Measurements from ENCODE around the gene TNNC1.

The TNNC1 gene

DNA sequence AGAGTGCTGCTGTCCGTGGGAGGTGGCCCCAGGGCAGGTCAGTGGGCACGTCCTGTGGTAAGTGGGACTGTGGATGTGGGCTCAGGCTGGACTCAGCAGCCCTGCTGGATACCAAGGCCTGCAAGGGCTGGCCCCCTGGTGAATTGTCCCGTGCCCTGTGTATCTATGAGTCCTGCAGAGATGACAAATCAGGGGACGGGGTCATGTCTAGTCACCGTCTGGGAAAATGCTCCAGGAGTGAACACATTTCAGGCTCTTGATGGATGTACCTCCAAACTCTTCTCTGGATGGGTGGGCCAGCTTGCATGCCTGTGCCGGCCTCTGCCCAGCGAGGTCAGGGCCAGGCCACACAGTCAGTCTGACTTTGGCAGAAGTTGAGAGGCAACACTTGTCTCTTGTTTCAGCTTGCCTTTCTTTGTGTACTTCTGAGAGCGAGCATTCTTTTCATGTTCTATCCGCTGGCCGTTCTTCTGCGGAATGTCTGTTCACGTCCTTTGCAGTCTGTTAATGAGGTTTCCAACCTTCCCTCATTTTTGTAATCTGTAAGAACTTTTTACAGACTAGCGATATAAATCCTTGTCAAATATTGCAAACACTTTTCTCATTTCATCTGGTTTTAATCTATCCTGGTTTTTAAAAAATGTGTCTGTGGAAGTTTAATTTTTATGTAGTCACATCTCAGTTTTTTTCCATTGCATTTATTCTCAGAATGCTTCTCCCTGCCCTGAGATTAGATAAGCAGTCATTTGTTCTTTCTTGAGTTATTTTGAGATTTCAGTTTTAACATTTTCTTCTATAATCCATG, 29.9 kb upstream of the TNNC1 start:
- DNase-seq: peak in 1 of 2 donors; percentile 27

DNA sequence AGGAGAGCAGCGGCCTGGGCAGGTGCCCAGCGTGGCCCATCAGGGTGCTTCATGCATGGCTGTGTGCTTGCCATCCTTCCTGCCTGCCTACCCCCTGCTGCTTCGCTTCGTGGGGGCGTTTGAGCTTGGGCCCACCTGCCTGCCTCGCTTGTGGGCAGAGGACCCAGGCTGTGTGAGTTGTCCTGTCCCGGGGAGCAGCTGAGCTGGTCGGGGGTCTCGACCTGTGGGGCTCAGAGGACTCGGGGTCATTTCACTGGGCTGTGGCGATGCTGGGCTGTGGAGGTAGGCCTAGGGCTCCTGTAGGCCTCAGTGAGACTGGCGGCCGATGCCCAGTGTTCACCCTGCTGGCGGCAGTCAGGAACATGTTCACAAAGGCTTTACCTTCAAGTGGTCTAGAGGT, 29.2 kb upstream of the TNNC1 start:
- DNase-seq: no peak

DNA sequence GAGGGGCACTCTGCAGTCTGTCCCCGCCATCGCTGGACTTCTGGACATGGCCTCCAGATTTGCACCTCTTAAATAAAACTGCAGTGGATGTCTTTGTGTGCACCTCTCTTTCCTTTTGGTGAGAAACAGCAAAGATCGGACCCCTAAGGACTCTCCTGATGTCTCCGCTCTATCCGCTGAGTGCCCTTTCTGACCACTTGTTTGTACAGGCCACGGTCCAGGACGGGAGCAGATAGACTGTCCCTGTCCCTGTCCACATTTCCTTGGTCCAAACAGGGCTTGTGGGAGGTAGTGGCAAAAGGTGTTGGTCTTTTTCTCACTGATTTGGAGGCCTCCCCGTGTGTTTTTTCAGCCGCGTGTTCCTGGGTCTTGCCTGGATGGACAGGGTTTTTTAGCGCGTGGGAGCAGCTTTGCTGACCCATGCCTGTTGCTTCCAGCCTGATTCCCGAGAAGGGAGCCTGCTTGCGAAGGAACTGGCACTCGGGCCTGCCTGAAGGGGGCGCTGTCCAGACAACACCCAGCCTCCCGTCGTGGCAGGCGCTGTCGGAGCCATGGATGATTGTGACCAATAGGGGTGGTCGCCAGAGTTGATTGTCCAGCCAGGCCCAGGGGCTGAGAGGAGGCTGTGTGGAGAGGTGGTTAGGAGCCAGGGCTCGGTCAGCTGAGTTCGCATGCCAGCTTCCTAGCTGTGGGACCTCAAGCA, 28.1 kb upstream of the TNNC1 start:
- DNase-seq: no peak

GRCh38 chr3:52480768-52481715, 27.2 kb upstream of the TNNC1 start:
- DNase-seq: no peak

- DNase-seq: no peak
Observed at GRCh38 chr3:52479877-52480575, 26.2 kb upstream of the TNNC1 start.

DNA sequence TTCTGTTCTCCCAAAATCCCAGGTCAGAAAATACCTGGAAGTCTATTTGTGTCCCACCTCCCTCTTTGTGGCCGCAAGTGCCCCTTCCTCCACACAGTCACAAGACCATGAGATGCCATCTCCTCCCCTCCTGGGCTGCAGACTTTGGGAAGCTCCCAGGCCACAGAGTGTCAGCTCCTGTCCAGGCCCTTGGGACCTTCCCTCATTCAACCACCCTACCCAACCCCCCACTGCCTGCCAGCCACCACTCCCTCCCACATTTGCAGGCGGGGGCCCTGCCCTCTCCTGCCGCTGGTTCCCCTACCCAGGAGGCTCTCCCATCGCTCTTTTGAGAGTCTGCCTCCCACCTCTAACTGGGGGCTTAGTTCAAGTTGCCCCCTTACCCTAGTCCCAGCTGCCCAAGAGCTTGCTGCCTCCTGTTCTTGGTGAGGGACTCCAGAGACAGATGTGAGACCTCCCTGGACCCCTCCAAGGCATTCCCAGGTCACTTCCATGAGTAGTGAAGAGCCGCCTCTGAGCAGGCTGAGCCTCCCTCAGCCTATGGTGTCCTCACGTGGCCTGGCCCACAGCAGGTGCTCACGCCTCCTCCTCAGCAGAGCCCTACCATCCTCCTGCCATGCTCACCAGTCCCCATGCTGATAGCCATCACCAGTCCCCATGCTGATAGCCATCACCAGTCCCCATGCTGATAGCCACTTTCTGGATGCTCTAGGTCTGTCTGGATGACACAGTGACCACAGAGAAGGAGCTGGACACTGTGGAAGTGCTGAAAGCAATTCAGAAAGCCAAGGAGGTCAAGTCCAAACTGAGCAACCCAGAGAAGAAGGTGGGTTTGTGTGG, 25.4 kb upstream of the TNNC1 start:
- no peak for DNase-seq

DNA sequence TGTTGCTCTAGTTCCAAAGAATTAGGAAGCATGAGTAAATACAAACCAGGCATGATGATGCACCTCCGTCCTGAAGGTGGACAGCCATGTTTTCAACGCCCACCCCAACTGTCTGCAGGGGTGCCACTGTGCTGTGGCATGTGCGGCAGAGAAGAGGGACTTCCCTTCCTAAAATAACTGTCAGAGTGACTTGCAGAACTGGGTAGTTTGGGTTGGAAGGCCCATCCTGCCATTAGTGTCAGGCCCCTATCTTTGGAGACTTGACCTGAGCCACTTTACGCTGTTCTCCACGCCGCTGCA, 23.9 kb upstream of the TNNC1 start:
- DNase-seq: no peak

DNA sequence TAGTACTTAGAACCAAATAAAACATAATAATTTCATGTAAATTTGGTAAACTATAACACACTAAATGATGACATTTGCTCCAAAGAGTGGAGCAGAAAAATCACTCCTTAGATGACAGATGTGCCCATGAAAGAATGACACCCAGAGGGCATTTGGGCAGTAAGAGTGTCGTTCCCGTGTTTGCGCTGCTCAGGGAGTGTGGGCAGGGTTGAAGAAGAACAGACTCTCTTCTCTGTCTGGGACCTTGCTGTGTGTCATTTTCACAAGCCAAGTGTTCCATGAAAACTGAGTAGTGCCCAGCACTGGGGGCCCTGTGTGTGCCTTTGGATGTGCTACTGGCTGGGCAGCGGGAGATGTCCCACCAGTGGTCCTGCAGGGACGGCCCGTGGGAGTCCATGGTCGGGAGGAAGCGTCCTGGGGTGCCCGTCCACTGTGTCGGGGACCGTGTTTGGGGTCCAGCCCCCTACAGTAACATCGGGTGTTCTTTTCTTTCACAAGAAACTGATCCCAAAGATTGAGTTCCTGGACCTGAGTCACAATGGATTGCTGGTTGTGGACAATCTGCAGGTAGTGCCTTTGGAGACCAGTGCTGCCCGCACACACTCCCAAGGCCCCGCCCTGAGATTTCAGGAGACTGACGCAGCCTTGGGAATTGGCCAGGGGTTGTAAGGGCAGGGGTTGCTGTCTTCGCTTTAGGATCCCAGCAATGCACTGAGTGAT, 23.4 kb upstream of the TNNC1 start:
- DNase-seq: no peak

DNA sequence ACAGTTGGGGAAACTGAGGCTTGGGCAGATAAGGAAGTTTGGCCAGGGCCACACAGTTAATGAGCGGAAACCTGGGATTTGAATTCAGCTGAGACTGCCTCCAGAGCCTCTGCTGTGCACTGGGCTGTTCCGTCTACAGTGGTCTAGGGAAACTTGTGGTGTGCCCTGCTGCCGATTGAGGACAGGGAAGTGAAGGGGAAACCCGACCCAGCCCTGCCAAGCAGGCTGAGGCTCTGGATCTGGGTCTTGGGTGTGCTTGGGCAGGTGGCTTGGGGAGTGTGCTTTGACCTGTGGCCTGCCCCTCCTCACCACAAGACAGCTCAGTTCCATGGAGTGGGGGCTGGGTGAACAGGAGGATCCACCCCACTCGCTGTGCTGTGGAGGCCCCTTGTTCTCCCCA, 19.2 kb upstream of the TNNC1 start:
- DNase-seq: no peak

GRCh38 chr3:52472239-52473000, 18.6 kb upstream of the TNNC1 start:
- DNase-seq: no peak

GRCh38 chr3:52471371-52472238, 17.8 kb upstream of the TNNC1 start:
- peak in 1 of 2 donors; percentile 42 for DNase-seq

DNA sequence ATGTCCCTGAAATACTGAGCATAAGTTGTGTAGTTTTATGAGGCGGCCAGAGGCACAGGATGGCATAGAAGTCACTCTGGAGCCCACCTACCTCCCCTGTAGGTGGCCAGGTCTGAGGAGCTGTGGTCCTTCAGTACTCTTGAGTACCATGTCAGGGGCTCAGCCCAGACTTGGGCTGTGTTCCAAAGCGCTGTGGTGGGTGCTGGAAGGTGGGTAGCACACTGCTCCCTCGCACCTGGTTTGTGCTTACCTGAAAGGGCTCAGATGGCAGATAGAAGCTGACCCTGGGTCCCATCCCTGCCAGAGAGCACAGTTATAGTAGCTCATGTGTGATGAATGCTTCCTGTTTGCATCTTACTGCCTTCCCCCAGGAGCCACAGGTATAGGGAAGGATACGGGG, 17.1 kb upstream of the TNNC1 start:
- DNase-seq: no peak

- DNase-seq: peak in 1 of 2 donors; percentile 47
Observed at GRCh38 chr3:52469001-52469400, 15.2 kb upstream of the TNNC1 start.

- DNase-seq: no peak
Observed at GRCh38 chr3:52468336-52468735, 14.5 kb upstream of the TNNC1 start.

DNA sequence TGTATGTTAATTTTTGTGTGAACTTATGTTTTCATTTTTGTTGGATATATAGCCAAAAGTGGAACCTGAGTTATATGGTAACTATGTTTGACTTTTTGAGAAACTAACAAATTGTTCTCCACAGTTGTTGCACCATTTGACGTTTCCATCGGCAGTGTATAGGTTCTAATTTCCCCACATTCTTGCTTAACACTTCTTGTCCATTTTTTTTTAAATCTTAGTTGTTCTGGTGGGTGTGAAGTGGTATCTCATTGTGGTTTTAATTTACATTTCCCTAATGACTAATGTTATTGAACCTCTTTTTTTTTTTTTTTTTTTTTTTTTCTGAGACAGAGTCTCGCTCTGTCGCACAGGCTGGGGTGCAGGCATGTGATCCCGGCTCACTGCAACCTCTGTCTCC, 9.6 kb upstream of the TNNC1 start:
- no peak for DNase-seq

DNA sequence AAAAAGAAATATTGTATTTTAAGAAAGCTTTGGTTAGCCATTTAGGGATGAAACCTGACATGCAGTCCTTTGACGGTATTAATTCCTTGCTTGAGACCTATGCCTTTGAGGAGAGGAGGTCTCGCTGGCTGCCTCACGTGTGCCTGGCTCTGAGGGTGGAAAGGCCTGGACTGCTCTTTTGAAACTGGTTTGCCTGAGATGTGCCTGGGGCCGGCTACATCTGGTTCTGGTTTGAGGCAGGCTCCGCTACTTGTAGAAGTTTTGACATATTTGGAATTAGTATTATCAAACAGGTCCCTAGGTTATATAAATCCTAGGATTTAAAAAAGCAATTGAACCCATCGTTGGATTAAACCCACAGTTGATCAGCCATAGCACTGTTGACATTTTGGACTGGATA, 8.0 kb upstream of the TNNC1 start:
- DNase-seq: no peak

DNA sequence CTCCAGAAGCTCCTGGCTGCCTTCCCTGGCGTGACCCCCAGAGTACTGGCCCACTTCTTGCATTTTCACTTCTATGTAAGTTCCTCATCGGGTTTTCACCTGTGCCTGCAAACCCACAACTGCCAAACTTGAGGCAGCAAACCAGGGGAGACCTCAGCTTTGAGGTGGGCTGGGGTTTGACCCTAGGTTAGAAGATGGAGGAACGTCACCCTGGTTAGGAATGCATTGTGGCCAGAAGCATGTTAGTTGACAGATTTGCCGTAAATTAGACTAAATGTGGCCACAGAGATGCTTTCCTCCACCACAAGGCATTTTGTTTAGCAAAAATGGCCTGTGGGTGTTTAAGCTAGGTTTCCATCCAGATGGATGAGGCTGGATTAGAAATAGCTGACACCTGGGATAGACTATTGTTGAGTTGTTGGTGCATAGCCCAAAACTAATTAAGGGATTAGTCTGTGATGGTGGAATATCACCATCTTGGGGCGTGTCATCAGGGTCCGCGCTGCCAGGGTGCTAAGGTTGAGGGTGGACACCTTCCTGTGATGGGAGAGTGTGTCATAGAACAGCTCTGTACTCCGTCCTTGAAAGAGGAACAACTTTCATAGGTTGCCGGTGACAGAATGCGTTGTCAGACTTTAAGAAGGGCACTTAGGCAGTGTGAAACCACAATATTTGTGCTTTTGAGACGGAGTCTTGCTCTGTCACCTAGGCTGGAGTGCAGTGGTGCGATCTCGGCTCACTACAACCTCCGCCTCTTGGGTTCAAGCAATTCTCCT, 5.1 kb upstream of the TNNC1 start:
- DNase-seq: no peak

DNA sequence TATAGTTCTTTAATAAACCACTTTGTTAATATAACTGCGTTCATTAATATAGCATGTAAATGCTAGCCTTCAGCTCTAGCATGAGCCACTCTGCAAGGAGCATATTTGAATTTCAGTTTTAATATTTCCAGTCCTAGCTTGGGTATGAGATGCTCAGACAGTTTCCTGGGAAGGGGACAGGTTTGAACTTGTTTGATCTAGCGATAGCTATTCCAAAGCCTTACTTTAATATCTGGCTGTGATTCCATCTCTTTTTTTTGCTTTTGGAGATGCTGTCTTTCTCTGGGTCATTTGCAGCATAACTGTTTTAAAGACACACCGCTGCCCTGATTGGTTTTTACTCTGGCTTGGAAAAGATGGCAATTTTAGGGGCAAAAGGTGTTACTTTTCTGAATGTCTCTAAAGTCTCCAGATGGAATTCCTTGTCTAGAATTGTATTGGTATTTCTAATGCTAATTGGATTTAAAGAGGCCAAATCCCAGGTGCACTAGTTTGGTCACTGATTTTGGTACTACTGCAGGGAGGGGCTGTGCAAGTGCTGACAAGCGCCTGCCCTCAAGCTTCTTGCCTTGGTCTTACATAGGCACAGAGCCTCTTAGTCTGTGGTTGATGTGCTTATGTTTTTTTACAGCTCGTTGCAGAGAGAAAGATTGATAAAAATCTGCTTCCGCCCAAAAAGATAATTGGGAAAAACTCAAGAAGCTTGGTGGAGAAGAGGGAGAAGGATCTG, 4.4 kb upstream of the TNNC1 start:
- no peak for DNase-seq
